Ishikawa (cell line): ENCODE measurements around the gene MCF2L.

Experiments
- CEBPB ChIP-seq: IDR thresholded peaks from 2 replicates; pipeline ENCODE4 v1.6.1; 2012
- CREB1 ChIP-seq: IDR thresholded peaks from 2 replicates; pipeline ENCODE4 v1.6.1; 2012; ENCODE audit warnings: low read depth
- EGR1 ChIP-seq: IDR thresholded peaks from 2 replicates; pipeline ENCODE4 v1.6.1; 2012
- EP300 ChIP-seq: IDR thresholded peaks from 2 replicates; pipeline ENCODE4 v1.6.1; 2012; ENCODE audit warnings: borderline replicate concordance
- FOXM1 ChIP-seq: IDR thresholded peaks from 2 replicates; pipeline ENCODE4 v1.6.1; 2012; ENCODE audit warnings: low read depth, borderline replicate concordance
- MAX ChIP-seq: IDR thresholded peaks from 2 replicates; pipeline ENCODE4 v1.6.1; 2012
- NFIC ChIP-seq: IDR thresholded peaks from 2 replicates; pipeline ENCODE4 v1.6.1; 2012
- RAD21 ChIP-seq: IDR thresholded peaks from 2 replicates; pipeline ENCODE4 v1.6.1; 2012; ENCODE audit warnings: low read depth
- REST ChIP-seq: IDR thresholded peaks from 2 replicates; pipeline ENCODE4 v1.6.1; 2012; ENCODE audit warnings: low read depth, mild to moderate bottlenecking
- TAF1 ChIP-seq: IDR thresholded peaks from 2 replicates; pipeline ENCODE4 v1.6.1; 2012; ENCODE audit warnings: low read depth, mild to moderate bottlenecking
- TCF12 ChIP-seq: IDR thresholded peaks from 2 replicates; pipeline ENCODE4 v1.6.1; 2012; ENCODE audit warnings: low read depth
- TEAD4 ChIP-seq: IDR thresholded peaks from 2 replicates; pipeline ENCODE4 v1.6.1; 2012
- USF1 ChIP-seq: IDR thresholded peaks from 2 replicates; pipeline ENCODE4 v1.6.1; 2012
- YY1 ChIP-seq: IDR thresholded peaks from 2 replicates; pipeline ENCODE4 v1.6.1; 2012; ENCODE audit warnings: low read depth
- ZBTB7A ChIP-seq: IDR thresholded peaks from 2 replicates; pipeline ENCODE4 v1.6.1; 2012; ENCODE audit warnings: low read depth

Gene MCF2L

GRCh38 chr13:113052971-113053370 is 84.0 kb downstream of the MCF2L start:
- TF ChIP-seq MAX (no peak), CREB1 (no peak), USF1 (no peak), NFIC (no peak), ZBTB7A (no peak)

- no peak for TF ChIP-seq TEAD4
These were observed 84.4 kb downstream of the MCF2L start for GRCh38 chr13:113053376-113053775.

- no peak for TF ChIP-seq MAX
- TF ChIP-seq TCF12, result no peak
- TF ChIP-seq REST, result no peak
- no peak for TF ChIP-seq CREB1
- no peak for TF ChIP-seq CEBPB
- TF ChIP-seq ZBTB7A, result no peak
- TF ChIP-seq EGR1, result no peak
- no peak for TF ChIP-seq TEAD4
- TF ChIP-seq FOXM1, result no peak
- no peak for TF ChIP-seq USF1
- TF ChIP-seq RAD21, result no peak
- TF ChIP-seq TAF1, result no peak
- no peak for TF ChIP-seq EP300
- no peak for TF ChIP-seq NFIC
- TF ChIP-seq YY1, result no peak
These were observed 85.0 kb downstream of the MCF2L start for GRCh38 chr13:113053801-113054604.

GRCh38 chr13:113057084-113057483 is 88.1 kb downstream of the MCF2L start:
- TF ChIP-seq USF1 (no peak), EGR1 (no peak), FOXM1 (no peak), EP300 (no peak), RAD21 (no peak), YY1 (no peak), CEBPB (no peak), ZBTB7A (no peak), TCF12 (no peak), REST (no peak)

- TF ChIP-seq REST (no peak), EGR1 (no peak), FOXM1 (no peak), MAX (no peak), USF1 (no peak), EP300 (no peak)
These were observed 89.3 kb downstream of the MCF2L start for GRCh38 chr13:113058129-113058987.
